ENCODE measurements around the gene KRTAP12-2.

DNA sequence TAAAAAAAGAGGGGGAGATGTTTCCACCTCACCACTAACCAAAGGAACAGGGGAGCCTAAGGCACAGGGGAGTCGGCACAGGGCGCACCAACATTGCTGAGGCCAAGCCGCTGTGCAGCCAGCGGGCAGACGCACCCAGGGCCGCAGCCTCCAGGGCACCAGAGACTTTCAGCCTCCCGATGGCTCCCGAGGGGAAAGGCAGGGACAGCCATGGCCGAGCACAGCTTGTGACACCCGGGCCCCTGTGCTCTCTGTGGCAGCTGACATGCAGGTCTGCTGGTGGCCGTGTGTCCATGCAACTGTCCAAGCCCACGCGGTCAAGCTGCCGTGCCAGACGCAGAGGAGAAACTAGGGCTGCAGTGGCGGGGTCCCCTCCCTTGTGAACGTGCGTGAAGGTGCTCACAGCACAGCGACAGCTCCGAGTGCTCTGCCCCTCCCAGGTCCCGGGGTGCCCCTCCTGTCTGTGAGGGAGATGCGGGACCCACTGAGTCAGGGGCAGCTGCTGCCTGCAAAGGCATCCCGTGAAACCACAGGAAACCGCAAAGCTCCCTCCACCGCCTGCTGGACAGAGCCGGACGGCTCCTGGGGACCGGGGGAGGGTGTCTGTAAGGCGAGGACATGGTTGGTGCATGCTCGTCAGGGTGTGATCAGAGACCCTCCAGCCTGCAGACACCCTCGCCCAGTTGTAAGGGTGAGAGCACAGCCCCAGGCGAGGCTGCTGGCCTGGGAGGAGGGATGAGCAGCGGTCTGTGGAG, 18.0 kb downstream of the KRTAP12-2 start:
- TF ChIP-seq, protein P1, sequence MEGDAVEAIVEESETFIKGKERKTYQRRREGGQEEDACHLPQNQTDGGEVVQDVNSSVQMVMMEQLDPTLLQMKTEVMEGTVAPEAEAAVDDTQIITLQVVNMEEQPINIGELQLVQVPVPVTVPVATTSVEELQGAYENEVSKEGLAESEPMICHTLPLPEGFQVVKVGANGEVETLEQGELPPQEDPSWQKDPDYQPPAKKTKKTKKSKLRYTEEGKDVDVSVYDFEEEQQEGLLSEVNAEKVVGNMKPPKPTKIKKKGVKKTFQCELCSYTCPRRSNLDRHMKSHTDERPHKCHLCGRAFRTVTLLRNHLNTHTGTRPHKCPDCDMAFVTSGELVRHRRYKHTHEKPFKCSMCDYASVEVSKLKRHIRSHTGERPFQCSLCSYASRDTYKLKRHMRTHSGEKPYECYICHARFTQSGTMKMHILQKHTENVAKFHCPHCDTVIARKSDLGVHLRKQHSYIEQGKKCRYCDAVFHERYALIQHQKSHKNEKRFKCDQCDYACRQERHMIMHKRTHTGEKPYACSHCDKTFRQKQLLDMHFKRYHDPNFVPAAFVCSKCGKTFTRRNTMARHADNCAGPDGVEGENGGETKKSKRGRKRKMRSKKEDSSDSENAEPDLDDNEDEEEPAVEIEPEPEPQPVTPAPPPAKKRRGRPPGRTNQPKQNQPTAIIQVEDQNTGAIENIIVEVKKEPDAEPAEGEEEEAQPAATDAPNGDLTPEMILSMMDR (optimal IDR thresholded peaks at IDR 0.05 in 1 of 3, IDR thresholded peaks at IDR 0.05 in 1 of 3, conservative IDR thresholded peaks at IDR 0.05 in 1 of 3; ENCODE audit: extremely low read depth in 1 of 3, insufficient read depth in 2 of 3, low read length in 3 of 3) = no peak
- TF ChIP-seq EZH2 (IDR thresholded peaks at IDR 0.05; ENCODE audit: low read length) = no peak
